ENCODE data around the gene HDGFL3. TPM values are rescaled to one million over a fixed set of nuclear protein-coding genes. Genes with fewer than 3 reads are reported as not detected.

Gene HDGFL3
- polyA plus RNA-seq, 2 of the 4 experiments (the other 2 are of a cell fraction), result 47.4 to 91.2 TPM

DNA sequence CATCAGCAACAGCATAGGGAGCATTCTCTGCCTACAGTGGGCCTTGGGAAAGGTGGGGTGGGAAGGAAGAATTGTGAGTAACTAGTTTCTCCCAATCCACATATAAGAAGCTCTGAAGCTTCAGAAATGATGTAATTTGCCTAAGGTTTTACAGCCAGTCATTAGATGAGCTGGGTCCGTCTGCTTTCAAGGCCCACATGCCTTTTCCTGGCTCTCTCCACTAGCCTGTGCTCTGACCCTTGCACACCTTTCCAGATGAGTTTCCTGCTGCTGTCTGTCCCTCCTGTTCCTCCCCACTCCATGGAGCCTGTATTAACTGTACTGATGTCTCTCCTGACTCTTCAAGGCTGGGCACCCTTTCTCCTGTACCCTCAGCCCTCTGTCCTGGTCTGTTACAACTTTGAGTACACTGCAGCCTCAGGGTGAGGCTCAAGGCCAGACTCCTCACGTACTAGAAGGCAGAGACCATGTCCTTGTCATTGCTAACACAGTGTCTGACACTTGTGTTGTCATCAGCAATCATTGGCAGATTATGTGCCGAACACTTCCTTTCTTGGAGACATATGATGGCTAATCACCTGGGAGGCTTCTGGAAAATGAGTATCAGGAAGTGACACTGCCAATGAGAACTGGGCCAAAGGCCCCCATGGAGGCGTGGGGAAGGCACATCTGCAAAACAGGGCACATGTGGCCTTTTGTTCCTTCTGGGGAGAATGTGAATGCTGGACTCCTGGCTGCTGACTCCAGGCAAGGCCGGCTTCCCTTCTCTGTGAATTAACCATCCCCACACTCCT is 93.5 kb downstream of the HDGFL3 start:
- ATAC-seq, result no peak
- 61% methylated on average over 5 of the region's 5 CpGs for WGBS (ENCODE audit: missing lambda C conversion rate)
- no peak for FAIRE-seq

More for the DNA sequence above, 93.5 kb downstream of the HDGFL3 start:
- Histone ChIP-seq H3K4me3 (no peak overlapping the region), H3K4me2 (no peak overlapping the region), H3K4me1 (no peaks in the 10 kb centered on the region), H3K27ac (no peak overlapping the region), H3K9me3 (no peaks in the 10 kb centered on the region)
- no peak for DNase-seq (ENCODE audit: low read depth in 1 of 2, low spot score in 1 of 2)
- CTCF ChIA-PET, result no interaction called here
- POLR2A ChIA-PET, result no interaction called here
- TF ChIP-seq, protein P1, sequence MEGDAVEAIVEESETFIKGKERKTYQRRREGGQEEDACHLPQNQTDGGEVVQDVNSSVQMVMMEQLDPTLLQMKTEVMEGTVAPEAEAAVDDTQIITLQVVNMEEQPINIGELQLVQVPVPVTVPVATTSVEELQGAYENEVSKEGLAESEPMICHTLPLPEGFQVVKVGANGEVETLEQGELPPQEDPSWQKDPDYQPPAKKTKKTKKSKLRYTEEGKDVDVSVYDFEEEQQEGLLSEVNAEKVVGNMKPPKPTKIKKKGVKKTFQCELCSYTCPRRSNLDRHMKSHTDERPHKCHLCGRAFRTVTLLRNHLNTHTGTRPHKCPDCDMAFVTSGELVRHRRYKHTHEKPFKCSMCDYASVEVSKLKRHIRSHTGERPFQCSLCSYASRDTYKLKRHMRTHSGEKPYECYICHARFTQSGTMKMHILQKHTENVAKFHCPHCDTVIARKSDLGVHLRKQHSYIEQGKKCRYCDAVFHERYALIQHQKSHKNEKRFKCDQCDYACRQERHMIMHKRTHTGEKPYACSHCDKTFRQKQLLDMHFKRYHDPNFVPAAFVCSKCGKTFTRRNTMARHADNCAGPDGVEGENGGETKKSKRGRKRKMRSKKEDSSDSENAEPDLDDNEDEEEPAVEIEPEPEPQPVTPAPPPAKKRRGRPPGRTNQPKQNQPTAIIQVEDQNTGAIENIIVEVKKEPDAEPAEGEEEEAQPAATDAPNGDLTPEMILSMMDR (IDR thresholded peaks at IDR 0.05), result no peak
- TF ChIP-seq MAFK (IDR thresholded peaks at IDR 0.05; ENCODE audit: partially characterized antibody) (no peak), RAD21 (conservative IDR thresholded peaks at IDR 0.05 in 1 of 2, IDR thresholded peaks at IDR 0.05 in 1 of 2) (no peak), CBX2 (IDR thresholded peaks at IDR 0.05; ENCODE audit: borderline replicate concordance, low read depth) (no peak), PHF8 (IDR thresholded peaks at IDR 0.05; ENCODE audit: borderline replicate concordance, low read depth) (no peak), POLR2A (IDR thresholded peaks at IDR 0.05; ENCODE audit: low read length) (no peak), NPAS2 (CRISPR knock-in tag; IDR thresholded peaks at IDR 0.05; ENCODE audit: borderline replicate concordance) (no peak), NFE2L2 (conservative IDR thresholded peaks at IDR 0.05; ENCODE audit: low read length) (no peak), ZNF302 (CRISPR knock-in tag; IDR thresholded peaks at IDR 0.05) (no peak), HEYL (CRISPR knock-in tag; IDR thresholded peaks at IDR 0.05) (no peak), ZFP36 (IDR thresholded peaks at IDR 0.05; ENCODE audit: borderline replicate concordance, partially characterized antibody) (no peak), KDM1A (IDR thresholded peaks at IDR 0.05; ENCODE audit: low read depth) (no peak), JUN (IDR thresholded peaks at IDR 0.05) (no peak)
- TF ChIP-seq, protein P2, sequence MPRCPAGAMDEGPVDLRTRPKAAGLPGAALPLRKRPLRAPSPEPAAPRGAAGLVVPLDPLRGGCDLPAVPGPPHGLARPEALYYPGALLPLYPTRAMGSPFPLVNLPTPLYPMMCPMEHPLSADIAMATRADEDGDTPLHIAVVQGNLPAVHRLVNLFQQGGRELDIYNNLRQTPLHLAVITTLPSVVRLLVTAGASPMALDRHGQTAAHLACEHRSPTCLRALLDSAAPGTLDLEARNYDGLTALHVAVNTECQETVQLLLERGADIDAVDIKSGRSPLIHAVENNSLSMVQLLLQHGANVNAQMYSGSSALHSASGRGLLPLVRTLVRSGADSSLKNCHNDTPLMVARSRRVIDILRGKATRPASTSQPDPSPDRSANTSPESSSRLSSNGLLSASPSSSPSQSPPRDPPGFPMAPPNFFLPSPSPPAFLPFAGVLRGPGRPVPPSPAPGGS (IDR thresholded peaks at IDR 0.05), result no peak
- TF ChIP-seq, protein P3, sequence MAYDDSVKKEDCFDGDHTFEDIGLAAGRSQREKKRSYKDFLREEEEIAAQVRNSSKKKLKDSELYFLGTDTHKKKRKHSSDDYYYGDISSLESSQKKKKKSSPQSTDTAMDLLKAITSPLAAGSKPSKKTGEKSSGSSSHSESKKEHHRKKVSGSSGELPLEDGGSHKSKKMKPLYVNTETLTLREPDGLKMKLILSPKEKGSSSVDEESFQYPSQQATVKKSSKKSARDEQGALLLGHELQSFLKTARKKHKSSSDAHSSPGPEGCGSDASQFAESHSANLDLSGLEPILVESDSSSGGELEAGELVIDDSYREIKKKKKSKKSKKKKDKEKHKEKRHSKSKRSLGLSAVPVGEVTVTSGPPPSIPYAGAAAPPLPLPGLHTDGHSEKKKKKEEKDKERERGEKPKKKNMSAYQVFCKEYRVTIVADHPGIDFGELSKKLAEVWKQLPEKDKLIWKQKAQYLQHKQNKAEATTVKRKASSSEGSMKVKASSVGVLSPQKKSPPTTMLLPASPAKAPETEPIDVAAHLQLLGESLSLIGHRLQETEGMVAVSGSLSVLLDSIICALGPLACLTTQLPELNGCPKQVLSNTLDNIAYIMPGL (CRISPR knock-in tag; IDR thresholded peaks at IDR 0.05; ENCODE audit: borderline replicate concordance), result no peak
- TF ChIP-seq, protein P4, sequence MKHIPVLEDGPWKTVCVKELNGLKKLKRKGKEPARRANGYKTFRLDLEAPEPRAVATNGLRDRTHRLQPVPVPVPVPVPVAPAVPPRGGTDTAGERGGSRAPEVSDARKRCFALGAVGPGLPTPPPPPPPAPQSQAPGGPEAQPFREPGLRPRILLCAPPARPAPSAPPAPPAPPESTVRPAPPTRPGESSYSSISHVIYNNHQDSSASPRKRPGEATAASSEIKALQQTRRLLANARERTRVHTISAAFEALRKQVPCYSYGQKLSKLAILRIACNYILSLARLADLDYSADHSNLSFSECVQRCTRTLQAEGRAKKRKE (CRISPR knock-in tag; IDR thresholded peaks at IDR 0.05; ENCODE audit: low read depth), result no peak
- TF ChIP-seq, protein P5, sequence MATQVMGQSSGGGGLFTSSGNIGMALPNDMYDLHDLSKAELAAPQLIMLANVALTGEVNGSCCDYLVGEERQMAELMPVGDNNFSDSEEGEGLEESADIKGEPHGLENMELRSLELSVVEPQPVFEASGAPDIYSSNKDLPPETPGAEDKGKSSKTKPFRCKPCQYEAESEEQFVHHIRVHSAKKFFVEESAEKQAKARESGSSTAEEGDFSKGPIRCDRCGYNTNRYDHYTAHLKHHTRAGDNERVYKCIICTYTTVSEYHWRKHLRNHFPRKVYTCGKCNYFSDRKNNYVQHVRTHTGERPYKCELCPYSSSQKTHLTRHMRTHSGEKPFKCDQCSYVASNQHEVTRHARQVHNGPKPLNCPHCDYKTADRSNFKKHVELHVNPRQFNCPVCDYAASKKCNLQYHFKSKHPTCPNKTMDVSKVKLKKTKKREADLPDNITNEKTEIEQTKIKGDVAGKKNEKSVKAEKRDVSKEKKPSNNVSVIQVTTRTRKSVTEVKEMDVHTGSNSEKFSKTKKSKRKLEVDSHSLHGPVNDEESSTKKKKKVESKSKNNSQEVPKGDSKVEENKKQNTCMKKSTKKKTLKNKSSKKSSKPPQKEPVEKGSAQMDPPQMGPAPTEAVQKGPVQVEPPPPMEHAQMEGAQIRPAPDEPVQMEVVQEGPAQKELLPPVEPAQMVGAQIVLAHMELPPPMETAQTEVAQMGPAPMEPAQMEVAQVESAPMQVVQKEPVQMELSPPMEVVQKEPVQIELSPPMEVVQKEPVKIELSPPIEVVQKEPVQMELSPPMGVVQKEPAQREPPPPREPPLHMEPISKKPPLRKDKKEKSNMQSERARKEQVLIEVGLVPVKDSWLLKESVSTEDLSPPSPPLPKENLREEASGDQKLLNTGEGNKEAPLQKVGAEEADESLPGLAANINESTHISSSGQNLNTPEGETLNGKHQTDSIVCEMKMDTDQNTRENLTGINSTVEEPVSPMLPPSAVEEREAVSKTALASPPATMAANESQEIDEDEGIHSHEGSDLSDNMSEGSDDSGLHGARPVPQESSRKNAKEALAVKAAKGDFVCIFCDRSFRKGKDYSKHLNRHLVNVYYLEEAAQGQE (IDR thresholded peaks at IDR 0.05), result no peak
- TF ChIP-seq, protein P6, sequence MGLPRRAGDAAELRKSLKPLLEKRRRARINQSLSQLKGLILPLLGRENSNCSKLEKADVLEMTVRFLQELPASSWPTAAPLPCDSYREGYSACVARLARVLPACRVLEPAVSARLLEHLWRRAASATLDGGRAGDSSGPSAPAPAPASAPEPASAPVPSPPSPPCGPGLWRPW (IDR thresholded peaks at IDR 0.05), result no peak
- TF ChIP-seq, protein P7, sequence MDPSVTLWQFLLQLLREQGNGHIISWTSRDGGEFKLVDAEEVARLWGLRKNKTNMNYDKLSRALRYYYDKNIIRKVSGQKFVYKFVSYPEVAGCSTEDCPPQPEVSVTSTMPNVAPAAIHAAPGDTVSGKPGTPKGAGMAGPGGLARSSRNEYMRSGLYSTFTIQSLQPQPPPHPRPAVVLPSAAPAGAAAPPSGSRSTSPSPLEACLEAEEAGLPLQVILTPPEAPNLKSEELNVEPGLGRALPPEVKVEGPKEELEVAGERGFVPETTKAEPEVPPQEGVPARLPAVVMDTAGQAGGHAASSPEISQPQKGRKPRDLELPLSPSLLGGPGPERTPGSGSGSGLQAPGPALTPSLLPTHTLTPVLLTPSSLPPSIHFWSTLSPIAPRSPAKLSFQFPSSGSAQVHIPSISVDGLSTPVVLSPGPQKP (IDR thresholded peaks at IDR 0.05; ENCODE audit: low read depth, low read length), result no peak
